Suprapubic skin (tissue), 4 donors: ENCODE results near the gene ADK. TPM values are rescaled to one million over a fixed set of nuclear protein-coding genes. Genes with fewer than 3 reads are reported as not detected.

ENCODE experiments used
- DNase-seq, 2 donors: peaks; one replicate each; pipeline ENCODE4 v3.0.0-alpha.2; 2019; ENCODE audit warnings: low spot score in 2 of 2
- H3K27ac ChIP-seq: fragments of 200-600 bp; sonication (generic); one replicate; pipeline ENCODE4 v1.5.1; 2019
- H3K27me3 ChIP-seq: fragments of 200-600 bp; sonication (generic); one replicate; pipeline ENCODE4 v1.5.1; 2019
- H3K36me3 ChIP-seq: fragments of 200-600 bp; sonication (generic); one replicate; pipeline ENCODE4 v1.5.1; 2019
- H3K4me1 ChIP-seq: fragments of 200-600 bp; sonication (generic); one replicate; pipeline ENCODE4 v1.5.1; 2019
- H3K4me3 ChIP-seq: fragments of 200-600 bp; sonication (generic); one replicate; pipeline ENCODE4 v1.5.1; 2019; ENCODE audit warnings: mild to moderate bottlenecking
- H3K9me3 ChIP-seq: fragments of 200-600 bp; sonication (generic); one replicate; pipeline ENCODE4 v1.5.1; 2019
- CTCF ChIP-seq, 2 donors: fragments of 200-600 bp in 1 of 2; fragments of 450-650 bp in 1 of 2; sonication (generic) in 1 of 2; IDR thresholded peaks; one replicate each; pipeline ENCODE4 v1.5.1; 2016 to 2019; ENCODE audit warnings: antibody characterized with exemption in 2 of 2, mild to moderate bottlenecking in 1 of 2, moderate library complexity in 1 of 2
- EP300 ChIP-seq: sonication (generic); formaldehyde crosslinking; IDR thresholded peaks from one replicate; pipeline ENCODE4 v1.6.1; 2017; ENCODE audit warnings: antibody characterized with exemption
- POLR2A ChIP-seq, 2 donors: fragments of 450-650 bp; IDR thresholded peaks; one replicate each; pipeline ENCODE4 v1.6.1; 2017; ENCODE audit warnings: antibody characterized with exemption in 2 of 2, mild to moderate bottlenecking in 2 of 2, moderate library complexity in 2 of 2
- POLR2AphosphoS5 ChIP-seq, 3 donors: sonication (generic); formaldehyde crosslinking; IDR thresholded peaks; one replicate each; pipeline ENCODE4 v1.6.1; 2017; ENCODE audit warnings: antibody characterized with exemption in 3 of 3
- whole genome bisulfite sequencing: methylation state at CpG from one replicate; pipeline ENCODE4 v1.1.5; 2018; 5-methylcytosine and 5-hydroxymethylcytosine counted together
- total RNA-seq, 4 donors: library from RNA; depleted of rRNA; stranded (reverse); fragments of >200 nt; gene quantifications; one replicate each; pipeline ENCODE4 v1.1.0, GENCODE V29; 2016

ADK gene
- total RNA-seq, 4 donors from 2014 or later = 33.0 to 57.3 (median 48.0) TPM

DNA sequence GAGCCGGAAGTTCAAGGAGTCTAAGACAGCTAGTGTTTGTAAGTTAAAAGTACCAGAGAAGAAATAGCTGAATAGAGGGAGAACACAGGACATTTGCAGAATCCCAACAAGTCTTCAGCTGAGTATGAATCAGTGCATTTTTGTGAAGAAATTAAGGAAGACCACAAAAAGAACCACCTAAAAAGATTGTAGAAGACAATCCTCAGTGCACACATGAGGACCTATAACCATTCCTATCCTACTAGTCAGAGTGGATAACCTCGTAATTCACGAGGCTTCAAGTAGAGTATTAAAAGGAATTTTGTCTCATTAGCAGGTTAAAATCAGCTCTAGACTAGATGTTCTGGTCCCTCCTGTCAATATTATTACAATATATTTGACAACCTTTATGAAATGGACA, 380.0 kb downstream of the ADK start:
- no peak for TF ChIP-seq POLR2AphosphoS5 (IDR thresholded peaks at IDR 0.05)
- no peak for TF ChIP-seq POLR2A (IDR thresholded peaks at IDR 0.05)
- TF ChIP-seq CTCF (IDR thresholded peaks at IDR 0.05) = no peak
- TF ChIP-seq EP300 = no peak
- Histone ChIP-seq H3K4me1 (no peaks in the 10 kb centered on the region), H3K36me3 (no peaks in the 10 kb centered on the region), H3K4me3 (no peak overlapping the region), H3K9me3 (no peaks in the 10 kb centered on the region), H3K27ac (no peak overlapping the region), H3K27me3 (no peaks in the 10 kb centered on the region)
- DNase-seq = no peak
- 96% methylated on average over 3 of the region's 3 CpGs for WGBS

DNA sequence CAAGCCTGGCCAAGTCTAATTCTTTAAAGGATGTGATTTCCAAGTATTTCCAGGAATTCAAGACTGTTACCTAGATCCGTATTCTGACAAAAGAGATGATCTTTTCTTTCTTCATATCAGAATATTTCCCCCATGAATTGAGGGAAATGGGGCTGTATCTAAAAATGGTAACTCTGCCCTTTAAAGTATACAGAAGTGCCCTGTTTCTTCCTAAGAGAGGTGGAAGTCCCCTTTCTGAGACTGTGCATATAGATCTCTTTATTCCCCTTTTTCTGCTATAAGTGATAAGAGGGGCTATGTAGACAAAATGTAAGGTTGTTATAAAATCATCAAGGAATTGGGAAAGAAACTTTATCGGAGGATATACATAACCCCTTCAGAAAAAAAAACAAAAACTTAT, 388.3 kb downstream of the ADK start:
- TF ChIP-seq POLR2AphosphoS5 (IDR thresholded peaks at IDR 0.05) (no peak), EP300 (no peak), CTCF (IDR thresholded peaks at IDR 0.05) (no peak), POLR2A (IDR thresholded peaks at IDR 0.05) (no peak)
- Histone ChIP-seq H3K4me3 (no peak overlapping the region), H3K9me3 (no peaks in the 10 kb centered on the region), H3K27ac (no peak overlapping the region), H3K36me3 (no peaks in the 10 kb centered on the region), H3K27me3 (no peaks in the 10 kb centered on the region), H3K4me1 (no peaks in the 10 kb centered on the region)
- 88% methylated on average over 2 of the region's 2 CpGs for WGBS
- DNase-seq = no peak

GRCh38 chr10:74541375-74541774, 390.4 kb downstream of the ADK start:
- Histone ChIP-seq H3K27me3 (no peaks in the 10 kb centered on the region), H3K9me3 (no peaks in the 10 kb centered on the region), H3K36me3 (no peaks in the 10 kb centered on the region), H3K27ac (no peak overlapping the region), H3K4me3 (no peak overlapping the region), H3K4me1 (no peaks in the 10 kb centered on the region)
- no peak for DNase-seq
- TF ChIP-seq POLR2AphosphoS5 (IDR thresholded peaks at IDR 0.05) = no peak
- no peak for TF ChIP-seq CTCF (IDR thresholded peaks at IDR 0.05)
- TF ChIP-seq POLR2A (IDR thresholded peaks at IDR 0.05) = no peak
- WGBS = 100% methylated on average over 1 of the region's 1 CpG

GRCh38 chr10:74542077-74542476, 391.1 kb downstream of the ADK start:
- no peaks in the 10 kb centered on the region for H3K4me1 ChIP-seq
- no peaks in the 10 kb centered on the region for H3K36me3 ChIP-seq
- no peaks in the 10 kb centered on the region for H3K27me3 ChIP-seq
- no peak overlapping the region for H3K4me3 ChIP-seq
- TF ChIP-seq POLR2AphosphoS5 (IDR thresholded peaks at IDR 0.05) (peak; percentile 33 to 57 (median 40)), EP300 (no peak), CTCF (IDR thresholded peaks at IDR 0.05) (no peak), POLR2A (IDR thresholded peaks at IDR 0.05) (no peak)
- H3K27ac ChIP-seq = no peak overlapping the region
- WGBS = 62% methylated on average over 2 of the region's 2 CpGs
- DNase-seq = no peak
- no peaks in the 10 kb centered on the region for H3K9me3 ChIP-seq

- WGBS = 88% methylated on average over 1 of the region's 1 CpG
- no peaks in the 10 kb centered on the region for H3K27me3 ChIP-seq
Observed at GRCh38 chr10:74543276-74543675, 392.3 kb downstream of the ADK start.

DNA sequence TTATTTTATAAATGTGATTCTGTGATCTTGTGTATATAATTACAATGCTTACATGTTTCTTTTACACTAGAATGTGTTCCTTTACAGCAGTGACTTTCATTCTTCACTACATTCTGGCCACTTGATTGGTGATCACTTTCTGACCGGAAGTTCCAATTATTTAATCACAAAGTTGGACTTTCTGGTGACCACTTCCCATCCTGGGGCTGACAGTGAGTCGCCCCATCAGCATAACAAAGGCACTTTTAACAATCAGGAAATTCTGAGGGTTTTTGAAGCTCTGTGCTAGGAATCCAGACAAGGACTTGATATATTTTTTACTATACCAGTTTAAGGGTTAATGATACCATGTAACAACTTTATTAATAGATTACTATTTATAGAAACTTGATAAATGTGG, 393.1 kb downstream of the ADK start:
- Histone ChIP-seq H3K36me3 (no peaks in the 10 kb centered on the region), H3K27ac (no peak overlapping the region), H3K4me1 (no peaks in the 10 kb centered on the region), H3K9me3 (no peaks in the 10 kb centered on the region), H3K4me3 (no peak overlapping the region), H3K27me3 (no peaks in the 10 kb centered on the region)
- DNase-seq = no peak
- 94% methylated on average over 2 of the region's 2 CpGs for WGBS
- TF ChIP-seq EP300 (no peak), POLR2AphosphoS5 (IDR thresholded peaks at IDR 0.05) (no peak), CTCF (IDR thresholded peaks at IDR 0.05) (no peak), POLR2A (IDR thresholded peaks at IDR 0.05) (no peak)

More at GRCh38 chr10:74543276-74543675, 392.3 kb downstream of the ADK start:
- Histone ChIP-seq H3K4me3 (no peak overlapping the region), H3K9me3 (no peaks in the 10 kb centered on the region), H3K4me1 (no peaks in the 10 kb centered on the region), H3K36me3 (no peaks in the 10 kb centered on the region), H3K27ac (no peak overlapping the region)
- DNase-seq = no peak
- no peak for TF ChIP-seq POLR2AphosphoS5 (IDR thresholded peaks at IDR 0.05)
